Smooth muscle cell (in vitro differentiated cells): ENCODE results near the gene ZNF883. TPM values are rescaled to one million over a fixed set of nuclear protein-coding genes. Genes with fewer than 3 reads are reported as not detected.
A peak's percentile ranks its signal among the peaks of the same experiment; 100 is the strongest.
"Not testable (repeated sequence)": the region's sequence is repeated elsewhere in the genome, so short reads cannot be mapped to it uniquely, and the experiment has no call there.

Experiments used
- DNase-seq: peaks from one replicate; lab custom pipeline; 2025; ENCODE audit not compliant: unreplicated experiment; lab: John Stamatoyannopoulos, UW
- H2AFZ ChIP-seq: fragments of 200-600 bp; sonication (generic); 2 replicates; pipeline ENCODE4 v1.6.0; 2016; ENCODE audit warnings: antibody characterized with exemption, low read depth, mild to moderate bottlenecking
- H3F3A ChIP-seq: fragments of 200-600 bp; sonication (generic); 2 replicates; pipeline ENCODE4 v1.6.0; 2017; ENCODE audit warnings: antibody characterized with exemption, low read depth
- H3K27ac ChIP-seq: fragments of 200-600 bp; sonication (generic); 2 replicates; pipeline ENCODE4 v1.5.1; 2016; ENCODE audit warnings: low read depth, mild to moderate bottlenecking
- H3K27me3 ChIP-seq: fragments of 200-600 bp; sonication (generic); 2 replicates; pipeline ENCODE4 v1.6.1; 2016; ENCODE audit warnings: low read depth, mild to moderate bottlenecking
- H3K36me3 ChIP-seq: fragments of 200-600 bp; sonication (generic); 2 replicates; pipeline ENCODE4 v1.5.1; 2016; ENCODE audit warnings: low read depth
- H3K4me1 ChIP-seq: fragments of 200-600 bp; sonication (generic); 2 replicates; pipeline ENCODE4 v1.5.1; 2016; ENCODE audit warnings: low read depth
- H3K4me2 ChIP-seq: fragments of 200-600 bp; sonication (generic); 2 replicates; pipeline ENCODE4 v1.6.0; 2016; ENCODE audit warnings: mild to moderate bottlenecking
- H3K4me3 ChIP-seq: fragments of 200-600 bp; sonication (generic); 2 replicates; pipeline ENCODE4 v1.5.1; 2016; ENCODE audit warnings: mild to moderate bottlenecking
- H3K79me2 ChIP-seq: fragments of 200-600 bp; sonication (generic); 2 replicates; pipeline ENCODE4 v1.6.0; 2016; ENCODE audit warnings: low read depth, mild to moderate bottlenecking
- H3K9ac ChIP-seq: fragments of 200-600 bp; sonication (generic); 2 replicates; pipeline ENCODE4 v1.6.0; 2016; ENCODE audit warnings: low read depth
- H3K9me3 ChIP-seq: fragments of 200-600 bp; sonication (generic); replicated peaks from 2 replicates; pipeline ENCODE4 v1.5.1; 2016; ENCODE audit warnings: low read depth
- H4K20me1 ChIP-seq: fragments of 200-600 bp; sonication (generic); 2 replicates; pipeline ENCODE4 v1.6.0; 2016; ENCODE audit warnings: low read depth
- CTCF ChIP-seq: fragments of 200-600 bp; sonication (generic); IDR thresholded peaks from 2 replicates; pipeline ENCODE4 v1.5.1; 2017; ENCODE audit warnings: borderline replicate concordance, mild to moderate bottlenecking, antibody characterized with exemption; ENCODE audit not compliant: insufficient read depth, poor library complexity, severe bottlenecking
- WGBS: methylation state at CpG from one replicate; pipeline ENCODE4 v1.1.7; 2016; ENCODE audit warnings: low lambda C conversion rate; 5-methylcytosine and 5-hydroxymethylcytosine counted together
- polyA plus RNA-seq: library from polyadenylated mRNA; unstranded; fragments of >200 nt; fragmentation: Nextera tagmentation; extraction: Ambion mirVana; gene quantifications from 2 replicates; pipeline ENCODE4 v1.2.1, GENCODE V29; 2016
- total RNA-seq: library from RNA; depleted of rRNA; stranded (reverse); fragments of >200 nt; gene quantifications from 2 replicates; pipeline ENCODE4 v1.2.3, GENCODE V29; 2014

Gene ZNF883
- total RNA-seq (4.3 and 9.9 TPM in 2 replicates), polyA plus RNA-seq (0.91 and 1.7 TPM in 2 replicates)

GRCh38 chr9:113011911-113012381, at the start of gene ZNF883:
Gene ZNF883 (minus strand): TSS chr9:113012192.
- Histone ChIP-seq H3F3A (no peaks in the 10 kb centered on the region), H3K36me3 (no peaks in the 10 kb centered on the region), H3K27me3 (no peaks in the 10 kb centered on the region), H3K4me1 (no peaks in the 10 kb centered on the region), H3K9ac (no peak within 1 kb of the TSS), H3K4me2 (peak within 1 kb of the TSS; percentile 85), H3K79me2 (no peaks in the 10 kb centered on the region), H2AFZ (peak within 1 kb of the TSS; percentile 91), H3K27ac (no peak within 1 kb of the TSS), H4K20me1 (no peaks in the 10 kb centered on the region), H3K9me3 (no peaks in the 10 kb centered on the region), H3K4me3 (peak within 1 kb of the TSS; percentile 55)
- WGBS, result 21% methylated on average over 30 of the region's 30 CpGs
- no peak for TF ChIP-seq CTCF
- DNase-seq, result no peak

- WGBS, result 68% methylated on average over 22 of the region's 33 CpGs
- H3K9me3 ChIP-seq, H3K4me1 ChIP-seq, H4K20me1 ChIP-seq, H3K4me3 ChIP-seq, H3K9ac ChIP-seq, H3K36me3 ChIP-seq, H3F3A ChIP-seq, H3K27ac ChIP-seq, H3K79me2 ChIP-seq, H3K27me3 ChIP-seq, H3K4me2 ChIP-seq, H2AFZ ChIP-seq, DNase-seq: not testable (repeated sequence)
Observed at GRCh38 chr9:113061072-113061850, 49.3 kb upstream of the ZNF883 start.

- DNase-seq, H3K4me2 ChIP-seq: not testable (repeated sequence)
Observed at GRCh38 chr9:113059581-113060284, 47.7 kb upstream of the ZNF883 start.

GRCh38 chr9:113057193-113057592, 45.2 kb upstream of the ZNF883 start:
- WGBS, result 88% methylated on average over 5 of the region's 5 CpGs
- no peak for DNase-seq
- H3F3A ChIP-seq, result no peaks in the 10 kb centered on the region
- H3K79me2 ChIP-seq, result peaks cover 9% of the 10 kb centered on the region
- no peaks in the 10 kb centered on the region for H3K4me1 ChIP-seq
- no peaks in the 10 kb centered on the region for H3K36me3 ChIP-seq
- H4K20me1 ChIP-seq, result no peaks in the 10 kb centered on the region
- no peaks in the 10 kb centered on the region for H3K27me3 ChIP-seq
- no peaks in the 10 kb centered on the region for H3K9me3 ChIP-seq
- peak overlapping the region; percentile 97 for H3K4me3 ChIP-seq
- H3K9ac ChIP-seq, result no peak overlapping the region
- peak overlapping the region; percentile 100 for H2AFZ ChIP-seq
- no peak overlapping the region for H3K27ac ChIP-seq
- TF ChIP-seq CTCF, result no peak
- peak overlapping the region; percentile 88 for H3K4me2 ChIP-seq

More at GRCh38 chr9:113059581-113060284, 47.7 kb upstream of the ZNF883 start:
- not testable (repeated sequence) for H3K27me3 ChIP-seq, H3K79me2 ChIP-seq, H3K36me3 ChIP-seq, H4K20me1 ChIP-seq, H3K27ac ChIP-seq, H3F3A ChIP-seq, H3K4me1 ChIP-seq, H2AFZ ChIP-seq, H3K9ac ChIP-seq, H3K9me3 ChIP-seq, H3K4me3 ChIP-seq
- 61% methylated on average over 49 of the region's 61 CpGs for WGBS
